CD14-positive monocyte (primary cell): ENCODE results near the gene ERI2. TPM values are rescaled to one million over a fixed set of nuclear protein-coding genes. Genes with fewer than 3 reads are reported as not detected.
A peak's percentile ranks its signal among the peaks of the same experiment; 100 is the strongest.

Experiments used
- DNase-seq, 3 donors: peaks; one replicate each; pipeline ENCODE4 v3.0.0-alpha.2; 2011 to 2022
- H2AFZ ChIP-seq: 2 replicates; pipeline ENCODE4 v1.6.0; 2012; ENCODE audit warnings: mild to moderate bottlenecking, low read depth, low read length, inconsistent platforms; ENCODE audit not compliant: insufficient read depth, poor library complexity, severe bottlenecking
- H3K27ac ChIP-seq, 2 donors: 1 replicate in 1 of 2; 2 replicates in 1 of 2; pipeline ENCODE4 v1.5.1; 2012 to 2013; ENCODE audit warnings: low read length in 2 of 2, control low read depth in 1 of 2, inconsistent platforms in 1 of 2, low read depth in 1 of 2, mild to moderate bottlenecking in 1 of 2
- H3K27me3 ChIP-seq, 2 donors: one replicate each; pipeline versions ENCODE4 v1.6.0 to v1.6.1; 2011 to 2013; ENCODE audit warnings: low read length in 2 of 2; ENCODE audit not compliant: control insufficient read depth in 2 of 2, insufficient read depth in 2 of 2
- H3K36me3 ChIP-seq, 2 donors: replicated peaks in 1 of 2; 1 replicate in 1 of 2; 2 replicates in 1 of 2; pipeline versions ENCODE4 v1.5.1 to v1.6.1; 2012 to 2013; ENCODE audit warnings: low read length in 2 of 2, control low read depth in 1 of 2, inconsistent platforms in 1 of 2, mild to moderate bottlenecking in 1 of 2; ENCODE audit not compliant: insufficient read depth in 2 of 2, control insufficient read depth in 1 of 2
- H3K4me1 ChIP-seq, 2 donors: 1 replicate in 1 of 2; 2 replicates in 1 of 2; pipeline versions ENCODE4 v1.5.1 to v1.6.1; 2012 to 2013; ENCODE audit warnings: low read length in 2 of 2, control low read depth in 1 of 2, inconsistent platforms in 1 of 2, mild to moderate bottlenecking in 1 of 2, moderate library complexity in 1 of 2; ENCODE audit not compliant: insufficient read depth in 2 of 2, control insufficient read depth in 1 of 2
- H3K4me2 ChIP-seq: replicated peaks from 2 replicates; pipeline ENCODE3; 2012; ENCODE audit warnings: low read length, moderate library complexity, mild to moderate bottlenecking; ENCODE audit not compliant: poor library complexity, severe bottlenecking; ENCODE audit errors: extremely low read depth
- H3K4me3 ChIP-seq, 3 experiments: fragments of 200-600 bp in 1 of 3; sonication (generic) in 1 of 3; replicated peaks in 1 of 3; 1 replicate in 2 of 3; 2 replicates in 1 of 3; pipeline ENCODE4 v1.5.1; 2011 to 2013; ENCODE audit warnings: low read length in 3 of 3, mild to moderate bottlenecking in 3 of 3, control low read depth in 2 of 3, low read depth in 2 of 3, inconsistent platforms in 1 of 3, moderate library complexity in 1 of 3
- H3K79me2 ChIP-seq: 2 replicates; pipeline ENCODE4 v1.6.0; 2012; ENCODE audit warnings: mild to moderate bottlenecking, control low read depth, inconsistent platforms, low read length, moderate library complexity; ENCODE audit not compliant: insufficient read depth
- H3K9ac ChIP-seq: 2 replicates; pipeline ENCODE4 v1.6.0; 2017; ENCODE audit warnings: low read length, mild to moderate bottlenecking; ENCODE audit not compliant: insufficient read depth, poor library complexity, severe bottlenecking
- H3K9me3 ChIP-seq, 2 donors: replicated peaks in 1 of 2; 1 replicate in 1 of 2; 2 replicates in 1 of 2; pipeline versions ENCODE4 v1.5.1 to v1.6.1; 2012 to 2013; ENCODE audit warnings: low read length in 2 of 2, control low read depth in 1 of 2; ENCODE audit not compliant: control insufficient read depth in 1 of 2, insufficient read depth in 1 of 2
- H4K20me1 ChIP-seq: 2 replicates; pipeline ENCODE4 v1.6.0; 2012; ENCODE audit warnings: mild to moderate bottlenecking, low read length, control low read depth, moderate library complexity; ENCODE audit not compliant: insufficient read depth
- H3K27ac Mint-ChIP-seq, 7 donors: one replicate each; pipeline ENCODE4 v1.8.0; 2020; ENCODE audit warnings: mild to moderate bottlenecking in 7 of 7, mixed read lengths in 7 of 7, moderate library complexity in 6 of 7, inconsistent platforms in 2 of 7
- H3K27me3 Mint-ChIP-seq, 3 donors: one replicate each; pipeline ENCODE4 v1.8.0; 2021 to 2022; ENCODE audit warnings: low read depth in 3 of 3, mild to moderate bottlenecking in 3 of 3, mixed read lengths in 3 of 3, moderate library complexity in 3 of 3, inconsistent platforms in 1 of 3
- H3K36me3 Mint-ChIP-seq, 2 donors: one replicate each; pipeline ENCODE4 v1.8.0; 2020; ENCODE audit warnings: mixed read lengths in 2 of 2, inconsistent platforms in 1 of 2, mild to moderate bottlenecking in 1 of 2
- H3K4me1 Mint-ChIP-seq: one replicate; pipeline ENCODE4 v1.8.0; 2020; ENCODE audit warnings: mild to moderate bottlenecking, mixed read lengths
- H3K4me3 Mint-ChIP-seq, 2 donors: one replicate each; pipeline ENCODE4 v1.8.0; 2020; ENCODE audit warnings: mild to moderate bottlenecking in 2 of 2, mixed read lengths in 2 of 2, moderate library complexity in 1 of 2
- H3K9me3 Mint-ChIP-seq, 7 donors: one replicate each; pipeline ENCODE4 v1.8.0; 2020 to 2022; ENCODE audit warnings: mixed read lengths in 7 of 7, mild to moderate bottlenecking in 6 of 7, moderate library complexity in 6 of 7, inconsistent platforms in 2 of 7
- CTCF ChIP-seq: fragments of 200-600 bp; IDR thresholded peaks from one replicate; pipeline ENCODE4 v1.8.0; 2022; ENCODE audit warnings: antibody characterized with exemption, mild to moderate bottlenecking
- WGBS: methylation state at CpG from one replicate; pipeline ENCODE4 v1.1.5; 2013; ENCODE audit warnings: missing lambda C conversion rate; ENCODE audit not compliant: insufficient coverage; 5-methylcytosine and 5-hydroxymethylcytosine counted together
- intact Hi-C, 2 donors: fragments of 100-400 bp; cut with micrococcal nuclease; formaldehyde crosslinking; loops; one replicate each; pipeline versions ENCODE4 v1.15.0 to v1.15.1; 2023
- polyA plus RNA-seq, 3 donors: library from polyadenylated mRNA; depleted of rRNA in 1 of 3; unstranded in 2 of 3; stranded (reverse) in 1 of 3; fragments of 300-500 nt in 2 of 3; fragments of >200 nt in 1 of 3; fragmentation: Illumina TruSeq in 2 of 3; gene quantifications; 1 replicate in 2 of 3; 2 replicates in 1 of 3; pipeline ENCODE4 v1.2.3, GENCODE V29; 2012 to 2021

The ERI2 gene
- polyA plus RNA-seq, 3 donors = 4.0 to 10.5 (median 10.4) TPM

GRCh38 chr16:20853981-20854620 lies 47.8 kb upstream of the ERI2 start:
- Histone ChIP-seq H3K27me3 (no peaks in the 10 kb centered on the region), H3K36me3 (peaks cover 5 to 50% of the 10 kb centered on the region in 2 donors), H3K79me2 (no peaks in the 10 kb centered on the region), H3K4me2 (no peak overlapping the region), H3K27ac (no peak overlapping the region), H4K20me1 (no peaks in the 10 kb centered on the region), H3K9ac (no peak overlapping the region), H2AFZ (no peak overlapping the region), H3K9me3 (no peaks in the 10 kb centered on the region), H3K4me3 (no peak overlapping the region), H3K4me1 (peaks cover 5 to 9% of the 10 kb centered on the region in 2 donors)
- Mint-ChIP-seq H3K4me3 (no peak overlapping the region), H3K4me1 (peaks cover 11% of the 10 kb centered on the region), H3K27me3 (peaks cover 0 to 2% (median 0%) of the 10 kb centered on the region in 3 donors), H3K27ac (peak overlapping the region in 1 of 7 donors; percentile 11), H3K9me3 (no peaks in the 10 kb centered on the region), H3K36me3 (peaks cover 20 to 24% of the 10 kb centered on the region in 2 donors)
- intact Hi-C loops = no loop called here
- WGBS = no CpG with 5 or more reads among the region's 3 CpGs
- no peak for DNase-seq
- TF ChIP-seq CTCF = no peak

- no peak for TF ChIP-seq CTCF
- H3K9me3 ChIP-seq = no peaks in the 10 kb centered on the region
- H3K27ac Mint-ChIP-seq = no peak overlapping the region
These were observed 46.9 kb upstream of the ERI2 start for GRCh38 chr16:20853143-20853542.

More at GRCh38 chr16:20853143-20853542, 46.9 kb upstream of the ERI2 start:
- Histone ChIP-seq H2AFZ (no peak overlapping the region), H3K27me3 (no peaks in the 10 kb centered on the region), H3K4me1 (peaks cover 5 to 9% of the 10 kb centered on the region in 2 donors), H4K20me1 (no peaks in the 10 kb centered on the region), H3K9ac (no peak overlapping the region), H3K4me2 (no peak overlapping the region), H3K27ac (no peak overlapping the region), H3K36me3 (peaks cover 3 to 48% of the 10 kb centered on the region in 2 donors), H3K4me3 (no peak overlapping the region), H3K79me2 (no peaks in the 10 kb centered on the region)
- H3K4me3 Mint-ChIP-seq = no peak overlapping the region
- no peak for DNase-seq
- H3K9me3 Mint-ChIP-seq = no peaks in the 10 kb centered on the region
- peaks cover 11% of the 10 kb centered on the region for H3K4me1 Mint-ChIP-seq
- peaks cover 0 to 2% (median 0%) of the 10 kb centered on the region in 3 donors for H3K27me3 Mint-ChIP-seq
- WGBS = 100% methylated on average over 1 of the region's 5 CpGs
- peaks cover 18 to 21% of the 10 kb centered on the region in 2 donors for H3K36me3 Mint-ChIP-seq
- intact Hi-C loops = no loop called here
